Measurements from ENCODE around the gene MTA2.
"Not testable (repeated sequence)": the region's sequence is repeated elsewhere in the genome, so short reads cannot be mapped to it uniquely, and the experiment has no call there.

MTA2 gene

DNA sequence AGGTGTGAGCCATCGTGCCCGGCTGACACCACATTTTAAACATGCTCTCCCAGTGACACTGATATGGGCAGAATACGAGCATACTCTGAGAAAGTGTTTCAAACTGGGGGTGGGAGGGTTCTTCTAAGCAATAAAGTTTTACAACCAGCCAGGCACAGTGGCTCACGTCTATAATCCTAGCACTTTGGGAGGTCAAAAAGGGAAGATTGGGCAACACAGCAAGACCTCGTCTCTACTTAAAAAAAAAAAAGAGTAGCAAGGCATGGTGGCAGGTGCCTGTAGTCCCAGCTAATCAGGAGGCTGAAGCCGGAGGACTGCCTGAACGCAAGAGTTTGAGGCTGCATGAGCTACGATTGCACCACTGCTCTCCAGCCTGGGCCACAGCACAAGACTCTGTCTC lies 42.6 kb upstream of the MTA2 start:
- H3K36me3 ChIP-seq (ENCODE audit: control insufficient read depth in 1 of 2, insufficient read depth in 2 of 2, low read length in 2 of 2): peaks cover 19 to 38% of the 10 kb centered on the region in 2 donors
- no peak overlapping the region for H3K4me3 ChIP-seq (ENCODE audit: low read depth in 1 of 2, low read length in 2 of 2)
- H3K27ac ChIP-seq (ENCODE audit: low read depth, low read length): no peak overlapping the region
- no peak overlapping the region for H3K9ac ChIP-seq (ENCODE audit: low read depth in 1 of 2, low read length in 2 of 2)
- peaks cover 17 to 23% of the 10 kb centered on the region in 2 donors for H3K4me1 ChIP-seq (ENCODE audit: control insufficient read depth in 1 of 2, insufficient read depth in 2 of 2, low read length in 2 of 2)
- no peaks in the 10 kb centered on the region for H3K9me3 ChIP-seq (ENCODE audit: control insufficient read depth in 1 of 2, low read length in 2 of 2)
- no peaks in the 10 kb centered on the region for H3K27me3 ChIP-seq (ENCODE audit: control insufficient read depth in 1 of 2, insufficient read depth in 2 of 2, low read length in 2 of 2)

DNA sequence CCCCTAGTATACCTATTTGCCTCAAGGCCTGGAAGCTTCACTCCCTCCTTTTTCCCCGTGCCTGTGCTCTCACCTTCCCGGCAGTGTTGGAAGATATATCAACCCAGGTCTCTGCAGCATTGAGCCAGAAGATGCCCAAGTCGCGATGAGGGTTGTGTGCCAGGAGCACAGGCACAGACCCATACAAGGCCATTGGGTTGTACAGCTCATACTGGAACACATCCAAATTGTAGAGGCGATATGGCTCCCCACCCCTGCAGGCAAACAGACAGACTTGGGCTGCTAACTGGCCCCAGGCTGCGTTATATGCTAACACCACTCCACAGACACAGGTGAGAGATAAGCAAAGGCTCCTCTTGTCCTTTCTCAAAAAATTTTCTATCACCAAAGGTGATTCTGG lies 30.8 kb upstream of the MTA2 start:
- no peaks in the 10 kb centered on the region for H3K9me3 ChIP-seq (ENCODE audit: control insufficient read depth in 1 of 2, low read length in 2 of 2)
- H3K4me3 ChIP-seq (ENCODE audit: low read depth in 1 of 2, low read length in 2 of 2): no peak overlapping the region
- no peaks in the 10 kb centered on the region for H3K4me1 ChIP-seq (ENCODE audit: control insufficient read depth in 1 of 2, insufficient read depth in 2 of 2, low read length in 2 of 2)
- no peaks in the 10 kb centered on the region for H3K27me3 ChIP-seq (ENCODE audit: control insufficient read depth in 1 of 2, insufficient read depth in 2 of 2, low read length in 2 of 2)
- H3K36me3 ChIP-seq (ENCODE audit: control insufficient read depth in 1 of 2, insufficient read depth in 2 of 2, low read length in 2 of 2): peaks cover 63 to 83% of the 10 kb centered on the region in 2 donors
- no peak overlapping the region for H3K27ac ChIP-seq (ENCODE audit: low read depth, low read length)
- no peak overlapping the region for H3K9ac ChIP-seq (ENCODE audit: low read depth in 1 of 2, low read length in 2 of 2)

DNA sequence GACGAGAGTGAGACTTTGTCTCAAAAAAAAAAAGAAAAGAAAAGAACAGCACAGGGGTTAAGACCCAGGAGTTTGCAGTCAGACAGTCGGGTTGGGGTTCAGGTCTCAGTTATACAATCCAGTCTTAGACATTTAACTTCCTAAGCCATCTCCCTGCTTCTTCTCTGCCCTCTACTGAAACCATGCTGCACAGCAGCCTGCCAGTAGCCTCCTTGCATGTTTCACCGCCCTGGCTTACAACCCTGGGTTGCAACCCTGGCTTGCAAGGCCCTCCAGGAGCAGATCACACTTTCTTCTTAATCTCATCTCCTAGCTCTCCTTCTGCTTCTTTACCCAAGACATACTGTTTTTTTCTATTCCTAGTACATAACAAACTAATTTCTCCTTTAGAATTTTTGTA lies 26.0 kb upstream of the MTA2 start:
- Histone ChIP-seq H3K4me3 (ENCODE audit: low read depth in 1 of 2, low read length in 2 of 2) (no peak overlapping the region), H3K4me1 (ENCODE audit: control insufficient read depth in 1 of 2, insufficient read depth in 2 of 2, low read length in 2 of 2) (no peaks in the 10 kb centered on the region), H3K9ac (ENCODE audit: low read depth in 1 of 2, low read length in 2 of 2) (no peak overlapping the region), H3K27ac (ENCODE audit: low read depth, low read length) (no peak overlapping the region), H3K27me3 (ENCODE audit: control insufficient read depth in 1 of 2, insufficient read depth in 2 of 2, low read length in 2 of 2) (no peaks in the 10 kb centered on the region), H3K9me3 (ENCODE audit: control insufficient read depth in 1 of 2, low read length in 2 of 2) (no peaks in the 10 kb centered on the region), H3K36me3 (ENCODE audit: control insufficient read depth in 1 of 2, insufficient read depth in 2 of 2, low read length in 2 of 2) (peaks cover 58 to 76% of the 10 kb centered on the region in 2 donors)

DNA sequence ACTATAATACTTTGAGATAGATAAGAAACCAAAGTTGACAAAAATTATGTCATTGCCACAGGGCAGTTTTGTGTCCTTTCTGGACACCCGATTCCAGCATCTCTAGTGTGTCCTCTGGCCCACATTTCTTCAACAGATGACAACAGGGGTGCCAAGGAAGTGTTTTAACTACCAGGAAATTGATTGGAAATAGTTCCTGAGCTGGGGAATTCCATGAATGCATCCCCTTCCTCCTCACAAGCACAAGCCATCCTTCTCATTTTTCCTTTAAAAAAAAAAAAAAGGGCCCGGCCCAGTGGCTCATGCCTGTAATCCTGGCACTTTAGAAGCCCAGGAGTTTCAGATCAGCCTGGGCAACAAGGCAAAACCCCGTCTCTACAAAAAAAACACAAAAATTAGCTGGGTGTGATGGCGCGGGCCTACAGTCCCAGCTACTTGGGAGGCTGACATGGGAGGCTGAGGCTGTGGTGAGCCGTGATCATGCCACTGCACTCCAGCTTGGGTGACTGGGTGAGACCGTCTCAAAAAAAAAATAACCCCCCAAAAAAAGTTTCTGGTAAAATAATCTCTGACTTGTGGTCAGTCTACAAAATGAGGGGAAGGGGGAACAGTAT lies 20.9 kb upstream of the MTA2 start:
- Histone ChIP-seq H3K9ac (ENCODE audit: low read depth in 1 of 2, low read length in 2 of 2) (peak overlapping the region in 1 of 2 donors; percentile 34), H3K27ac (ENCODE audit: low read depth, low read length) (peak overlapping the region; percentile 71), H3K4me1 (ENCODE audit: control insufficient read depth in 1 of 2, insufficient read depth in 2 of 2, low read length in 2 of 2) (peaks cover 5 to 10% of the 10 kb centered on the region in 2 donors), H3K9me3 (ENCODE audit: control insufficient read depth in 1 of 2, low read length in 2 of 2) (no peaks in the 10 kb centered on the region), H3K36me3 (ENCODE audit: control insufficient read depth in 1 of 2, insufficient read depth in 2 of 2, low read length in 2 of 2) (peaks cover 22 to 27% of the 10 kb centered on the region in 2 donors), H3K4me3 (ENCODE audit: low read depth in 1 of 2, low read length in 2 of 2) (peak overlapping the region; percentile 85 to 92), H3K27me3 (ENCODE audit: control insufficient read depth in 1 of 2, insufficient read depth in 2 of 2, low read length in 2 of 2) (no peaks in the 10 kb centered on the region)

DNA sequence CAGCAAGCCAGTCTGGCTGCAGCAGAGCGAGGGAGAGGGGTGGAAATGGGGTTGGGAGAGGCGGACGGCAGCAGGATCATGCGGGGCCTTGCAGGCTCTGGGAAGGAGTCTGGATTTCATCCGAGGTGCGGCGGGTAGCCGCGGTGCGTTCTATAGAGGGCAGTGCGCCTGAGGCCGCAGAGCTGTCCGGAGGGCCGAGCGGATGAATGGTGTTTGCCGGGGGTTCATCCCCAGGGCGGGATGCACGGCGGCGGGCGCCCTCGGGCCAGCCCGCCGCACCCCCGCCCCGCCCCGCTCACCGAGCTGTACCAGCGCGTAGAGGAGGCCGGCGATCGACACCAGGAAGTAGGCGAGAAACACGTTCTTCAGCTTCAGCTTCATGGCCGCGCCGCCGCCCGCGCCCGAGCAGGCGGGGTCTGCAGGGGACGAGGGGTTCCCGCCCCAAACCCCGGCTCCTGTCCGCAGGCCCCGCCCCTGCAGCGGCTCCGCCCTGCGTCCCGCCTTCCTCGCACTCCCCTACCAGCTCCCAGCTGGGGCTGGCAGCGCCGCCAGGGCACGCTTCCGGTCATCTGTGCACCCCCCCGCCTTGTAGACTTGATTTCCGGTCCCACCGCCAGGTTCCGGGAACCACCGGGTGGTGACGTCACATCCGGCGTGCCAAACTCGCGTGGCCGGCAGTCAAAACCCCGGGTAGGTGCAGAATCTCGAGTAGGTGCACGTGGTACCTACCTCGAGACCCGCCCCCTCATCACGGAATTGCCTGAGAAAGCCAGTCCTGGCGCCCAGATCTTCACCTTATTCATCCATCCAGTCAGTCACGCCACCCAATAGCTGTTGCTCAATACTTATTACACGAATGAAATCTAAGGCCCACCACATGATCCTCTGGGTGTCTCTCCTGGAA lies 20.2 kb upstream of the MTA2 start, which contains the start of gene B3GAT3:
Gene B3GAT3 (minus strand): TSS at position 420 of the 904 bp plus-strand sequence. CDS start 39 bp downstream, at position 381.
- peak within 1 kb of the TSS; percentile 71 for H3K27ac ChIP-seq (ENCODE audit: low read depth, low read length)
- H3K4me3 ChIP-seq (ENCODE audit: low read depth in 1 of 2, low read length in 2 of 2): peak within 1 kb of the TSS; percentile 85 to 92
- no peaks in the 10 kb centered on the region for H3K27me3 ChIP-seq (ENCODE audit: control insufficient read depth in 1 of 2, insufficient read depth in 2 of 2, low read length in 2 of 2)
- H3K36me3 ChIP-seq (ENCODE audit: control insufficient read depth in 1 of 2, insufficient read depth in 2 of 2, low read length in 2 of 2): peaks cover 18 to 26% of the 10 kb centered on the region in 2 donors
- no peaks in the 10 kb centered on the region for H3K9me3 ChIP-seq (ENCODE audit: control insufficient read depth in 1 of 2, low read length in 2 of 2)
- H3K9ac ChIP-seq (ENCODE audit: low read depth in 1 of 2, low read length in 2 of 2): peak within 1 kb of the TSS; percentile 65 to 84
- peaks cover 5 to 10% of the 10 kb centered on the region in 2 donors for H3K4me1 ChIP-seq (ENCODE audit: control insufficient read depth in 1 of 2, insufficient read depth in 2 of 2, low read length in 2 of 2)

DNA sequence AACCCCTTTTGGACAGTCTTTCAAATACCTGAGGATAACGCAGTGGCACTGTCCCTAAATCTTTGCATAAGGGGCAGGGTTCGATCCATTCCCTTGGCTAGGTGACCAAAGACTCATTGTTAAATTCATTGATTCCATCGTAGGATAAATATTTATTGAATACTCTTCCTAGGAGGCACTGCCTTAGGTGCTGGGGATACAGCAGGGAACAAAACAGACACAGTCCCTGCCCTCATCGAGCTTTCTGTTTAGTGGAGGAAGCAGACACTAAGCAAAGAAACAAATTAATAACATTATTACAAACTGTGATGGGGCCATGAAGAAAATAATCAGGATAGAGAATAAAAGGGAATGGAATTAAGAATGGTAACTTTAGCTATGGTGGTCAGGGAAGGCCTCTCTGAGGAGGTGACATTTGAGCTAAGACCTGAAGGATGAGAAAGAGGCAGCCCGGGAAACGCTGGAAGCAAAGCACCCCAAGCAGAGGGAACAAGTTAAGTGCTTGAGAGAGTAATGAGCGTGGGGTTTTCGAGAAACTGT lies 19.4 kb upstream of the MTA2 start:
- H3K9ac ChIP-seq (ENCODE audit: low read depth in 1 of 2, low read length in 2 of 2): peak overlapping the region; percentile 65 to 84
- peaks cover 11 to 23% of the 10 kb centered on the region in 2 donors for H3K36me3 ChIP-seq (ENCODE audit: control insufficient read depth in 1 of 2, insufficient read depth in 2 of 2, low read length in 2 of 2)
- peaks cover 5 to 10% of the 10 kb centered on the region in 2 donors for H3K4me1 ChIP-seq (ENCODE audit: control insufficient read depth in 1 of 2, insufficient read depth in 2 of 2, low read length in 2 of 2)
- H3K4me3 ChIP-seq (ENCODE audit: low read depth in 1 of 2, low read length in 2 of 2): peak overlapping the region; percentile 85 to 92
- peak overlapping the region; percentile 71 for H3K27ac ChIP-seq (ENCODE audit: low read depth, low read length)
- no peaks in the 10 kb centered on the region for H3K9me3 ChIP-seq (ENCODE audit: control insufficient read depth in 1 of 2, low read length in 2 of 2)
- H3K27me3 ChIP-seq (ENCODE audit: control insufficient read depth in 1 of 2, insufficient read depth in 2 of 2, low read length in 2 of 2): no peaks in the 10 kb centered on the region

DNA sequence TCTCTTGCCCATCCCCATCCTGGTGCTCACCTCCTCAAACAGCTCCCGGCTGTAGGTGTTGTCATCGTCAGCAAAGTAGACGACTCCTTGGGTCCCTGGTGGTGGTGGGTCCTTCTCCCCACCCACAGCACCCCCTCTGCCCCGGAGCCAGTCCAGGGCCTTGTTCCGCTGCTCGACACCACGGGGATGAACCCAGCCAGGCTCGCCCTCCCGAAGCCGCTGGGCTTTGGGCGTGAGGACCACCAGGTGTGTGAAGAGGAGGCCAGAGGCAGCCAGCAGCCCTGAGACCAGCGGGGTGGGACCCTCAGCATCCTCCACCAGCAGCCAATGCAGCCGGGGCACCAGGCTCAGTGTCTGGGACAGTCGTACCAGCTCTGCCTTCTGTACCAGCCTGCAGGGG lies 15.3 kb upstream of the MTA2 start:
- not testable (repeated sequence) for H3K9me3 ChIP-seq (ENCODE audit: control insufficient read depth in 1 of 2, low read length in 2 of 2); H3K9ac ChIP-seq (ENCODE audit: low read depth in 1 of 2, low read length in 2 of 2); H3K27ac ChIP-seq (ENCODE audit: low read depth, low read length); H3K4me3 ChIP-seq (ENCODE audit: low read depth in 1 of 2, low read length in 2 of 2); H3K27me3 ChIP-seq (ENCODE audit: control insufficient read depth in 1 of 2, insufficient read depth in 2 of 2, low read length in 2 of 2)
- Histone ChIP-seq H3K36me3 (ENCODE audit: control insufficient read depth in 1 of 2, insufficient read depth in 2 of 2, low read length in 2 of 2) (peaks cover 0 to 17% of the 10 kb centered on the region in 2 donors), H3K4me1 (ENCODE audit: control insufficient read depth in 1 of 2, insufficient read depth in 2 of 2, low read length in 2 of 2) (peaks cover 15 to 24% of the 10 kb centered on the region in 2 donors)

DNA sequence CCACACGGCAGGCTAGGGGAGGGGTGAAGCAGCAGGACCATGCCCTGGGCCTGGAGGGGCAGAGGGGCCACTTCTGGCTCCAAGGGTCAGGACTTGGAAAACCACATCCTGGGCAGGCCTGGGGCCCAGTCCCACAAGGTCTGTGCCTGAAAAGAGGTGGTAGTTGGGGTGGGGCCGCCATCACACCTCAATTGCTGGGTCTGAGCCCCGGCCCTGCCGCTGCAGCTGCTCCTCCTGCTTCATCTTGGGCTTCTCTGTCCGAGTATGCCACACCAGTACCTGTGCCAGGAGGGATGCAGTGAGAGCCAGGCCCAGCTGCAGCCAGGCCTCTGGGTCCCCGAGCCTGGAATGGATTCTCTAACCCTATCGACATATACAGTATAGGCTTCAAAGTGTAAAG lies 13.9 kb upstream of the MTA2 start:
- peaks cover 0 to 17% of the 10 kb centered on the region in 2 donors for H3K36me3 ChIP-seq (ENCODE audit: control insufficient read depth in 1 of 2, insufficient read depth in 2 of 2, low read length in 2 of 2)
- peaks cover 21 to 28% of the 10 kb centered on the region in 2 donors for H3K4me1 ChIP-seq (ENCODE audit: control insufficient read depth in 1 of 2, insufficient read depth in 2 of 2, low read length in 2 of 2)
- no peaks in the 10 kb centered on the region for H3K27me3 ChIP-seq (ENCODE audit: control insufficient read depth in 1 of 2, insufficient read depth in 2 of 2, low read length in 2 of 2)
- H3K9ac ChIP-seq (ENCODE audit: low read depth in 1 of 2, low read length in 2 of 2): no peak overlapping the region
- no peak overlapping the region for H3K27ac ChIP-seq (ENCODE audit: low read depth, low read length)
- no peak overlapping the region for H3K4me3 ChIP-seq (ENCODE audit: low read depth in 1 of 2, low read length in 2 of 2)
- H3K9me3 ChIP-seq (ENCODE audit: control insufficient read depth in 1 of 2, low read length in 2 of 2): no peaks in the 10 kb centered on the region

DNA sequence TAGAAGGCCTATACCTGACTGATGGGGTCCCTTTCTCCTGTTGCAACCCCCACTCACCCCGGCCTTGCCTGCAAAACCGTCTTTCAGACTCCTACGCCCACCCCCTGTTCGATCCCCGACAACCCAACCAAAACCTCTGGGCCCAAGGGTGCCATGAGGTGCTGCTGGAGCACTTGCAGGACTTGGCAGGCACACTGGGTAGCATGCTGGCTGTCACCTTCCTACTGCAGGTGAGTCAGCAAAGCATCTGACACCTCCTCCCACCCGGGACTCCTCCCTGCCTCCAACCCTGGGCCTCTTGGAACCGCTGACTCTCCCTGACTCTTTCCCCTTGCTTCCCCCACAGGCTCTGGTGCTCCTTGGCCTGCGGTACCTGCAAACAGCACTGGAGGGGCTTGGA lies 12.6 kb upstream of the MTA2 start:
- Histone ChIP-seq H3K36me3 (ENCODE audit: control insufficient read depth in 1 of 2, insufficient read depth in 2 of 2, low read length in 2 of 2) (peaks cover 0 to 20% of the 10 kb centered on the region in 2 donors), H3K27ac (ENCODE audit: low read depth, low read length) (no peak overlapping the region), H3K9ac (ENCODE audit: low read depth in 1 of 2, low read length in 2 of 2) (no peak overlapping the region), H3K4me1 (ENCODE audit: control insufficient read depth in 1 of 2, insufficient read depth in 2 of 2, low read length in 2 of 2) (peaks cover 21 to 26% of the 10 kb centered on the region in 2 donors), H3K27me3 (ENCODE audit: control insufficient read depth in 1 of 2, insufficient read depth in 2 of 2, low read length in 2 of 2) (no peaks in the 10 kb centered on the region), H3K9me3 (ENCODE audit: control insufficient read depth in 1 of 2, low read length in 2 of 2) (no peaks in the 10 kb centered on the region), H3K4me3 (ENCODE audit: low read depth in 1 of 2, low read length in 2 of 2) (no peak overlapping the region)

DNA sequence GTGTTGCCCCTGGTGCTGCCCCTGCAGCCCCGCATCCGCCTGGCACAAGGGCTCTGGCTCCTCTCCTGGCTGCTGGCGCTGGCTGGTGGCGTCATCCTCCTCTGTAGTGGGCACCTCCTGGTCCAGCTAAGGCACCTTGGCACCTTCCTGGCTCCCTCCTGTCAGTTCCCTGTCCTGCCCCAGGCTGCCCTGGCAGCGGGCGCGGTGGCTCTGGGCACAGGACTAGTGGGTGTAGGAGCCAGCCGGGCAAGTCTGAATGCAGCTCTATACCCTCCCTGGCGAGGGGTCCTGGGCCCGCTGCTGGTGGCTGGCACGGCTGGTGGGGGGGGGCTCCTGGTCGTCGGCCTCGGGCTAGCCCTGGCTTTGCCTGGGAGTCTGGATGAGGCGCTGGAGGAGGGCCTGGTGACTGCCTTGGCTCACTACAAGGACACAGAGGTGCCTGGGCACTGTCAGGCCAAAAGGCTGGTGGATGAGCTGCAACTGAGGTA lies 11.7 kb upstream of the MTA2 start:
- H3K36me3 ChIP-seq (ENCODE audit: control insufficient read depth in 1 of 2, insufficient read depth in 2 of 2, low read length in 2 of 2): peaks cover 3 to 29% of the 10 kb centered on the region in 2 donors
- H3K4me1 ChIP-seq (ENCODE audit: control insufficient read depth in 1 of 2, insufficient read depth in 2 of 2, low read length in 2 of 2): peaks cover 21 to 26% of the 10 kb centered on the region in 2 donors
- H3K9me3 ChIP-seq (ENCODE audit: control insufficient read depth in 1 of 2, low read length in 2 of 2): no peaks in the 10 kb centered on the region
- H3K9ac ChIP-seq (ENCODE audit: low read depth in 1 of 2, low read length in 2 of 2): peak overlapping the region in 1 of 2 donors; percentile 32
- no peaks in the 10 kb centered on the region for H3K27me3 ChIP-seq (ENCODE audit: control insufficient read depth in 1 of 2, insufficient read depth in 2 of 2, low read length in 2 of 2)
- peak overlapping the region; percentile 70 to 71 for H3K4me3 ChIP-seq (ENCODE audit: low read depth in 1 of 2, low read length in 2 of 2)
- H3K27ac ChIP-seq (ENCODE audit: low read depth, low read length): peak overlapping the region; percentile 79

Data from duodenal mucosa (tissue), 2 donors.